Cardiac muscle cell (in vitro differentiated cells and primary cell): ENCODE measurements around the gene CABS1. TPM values are rescaled to one million over a fixed set of nuclear protein-coding genes. Genes with fewer than 3 reads are reported as not detected.

Experiments used
- DNase-seq, 2 donors: peaks; one replicate each; pipeline versions ENCODE4 v3.0.0 to v3.0.0-alpha.2; 2010 to 2017; ENCODE audit warnings: low read depth in 1 of 2, low spot score in 1 of 2
- H3K27ac ChIP-seq: fragments of 200-600 bp; sonication (generic); 2 replicates; pipeline ENCODE4 v1.5.1; 2016
- H3K27me3 ChIP-seq: fragments of 200-600 bp; sonication (generic); 2 replicates; pipeline ENCODE4 v1.6.0; 2016; ENCODE audit warnings: control low read depth
- H3K36me3 ChIP-seq: fragments of 200-600 bp; sonication (generic); 2 replicates; pipeline ENCODE4 v1.5.1; 2016; ENCODE audit warnings: control low read depth
- H3K4me1 ChIP-seq: fragments of 200-600 bp; sonication (generic); 2 replicates; pipeline ENCODE4 v1.8.1; 2017; ENCODE audit warnings: low read depth, mild to moderate bottlenecking, mixed run types
- H3K4me3 ChIP-seq: fragments of 200-600 bp; sonication (generic); 2 replicates; pipeline ENCODE4 v1.5.1; 2016; ENCODE audit warnings: mild to moderate bottlenecking
- H3K9me3 ChIP-seq: fragments of 200-600 bp; sonication (generic); 2 replicates; pipeline ENCODE4 v1.5.1; 2017; ENCODE audit warnings: low read depth, mild to moderate bottlenecking, control low read depth
- CTCF ChIP-seq: IDR thresholded peaks from 2 replicates; pipeline ENCODE4 v1.5.1; 2012; ENCODE audit warnings: low read depth, mild to moderate bottlenecking, low read length
- polyA plus RNA-seq: library from polyadenylated mRNA; unstranded; fragments of >200 nt; fragmentation: Nextera tagmentation; extraction: Ambion mirVana; gene quantifications from 2 replicates; pipeline ENCODE4 v1.2.1, GENCODE V29; 2016
- total RNA-seq: library from RNA; depleted of rRNA; stranded (reverse); fragments of >200 nt; gene quantifications from 2 replicates; pipeline ENCODE4 v1.2.3, GENCODE V29; 2016

Gene CABS1
- not detected in 2 replicates for total RNA-seq
- 0.55 TPM in 1 of 2 replicates, not detected in the other for polyA plus RNA-seq

- Histone ChIP-seq H3K9me3 (no peaks in the 10 kb centered on the region), H3K36me3 (no peaks in the 10 kb centered on the region), H3K27me3 (no peaks in the 10 kb centered on the region), H3K4me1 (no peaks in the 10 kb centered on the region), H3K4me3 (no peak within 1 kb of the TSS), H3K27ac (no peak within 1 kb of the TSS)
- DNase-seq: no peak
- TF ChIP-seq CTCF: no peak
Observed at GRCh38 chr4:70334681-70335080, at the start of gene CABS1. CABS1 (plus strand) TSS chr4:70334981; CDS start chr4:70335040, 59 bp downstream.

- H3K4me3 ChIP-seq: no peak overlapping the region
- TF ChIP-seq CTCF: no peak
- H3K27me3 ChIP-seq: no peaks in the 10 kb centered on the region
- H3K27ac ChIP-seq: no peak overlapping the region
- H3K36me3 ChIP-seq: no peaks in the 10 kb centered on the region
- DNase-seq: no peak
- no peaks in the 10 kb centered on the region for H3K4me1 ChIP-seq
- H3K9me3 ChIP-seq: no peaks in the 10 kb centered on the region
Observed at GRCh38 chr4:70288651-70289050, 46.1 kb upstream of the CABS1 start.

GRCh38 chr4:70291341-70291740 lies 43.4 kb upstream of the CABS1 start:
- Histone ChIP-seq H3K36me3 (no peaks in the 10 kb centered on the region), H3K27me3 (no peaks in the 10 kb centered on the region), H3K9me3 (no peaks in the 10 kb centered on the region), H3K4me3 (no peak overlapping the region), H3K27ac (no peak overlapping the region), H3K4me1 (no peaks in the 10 kb centered on the region)
- no peak for TF ChIP-seq CTCF
- DNase-seq: no peak

- H3K4me3 ChIP-seq: no peak overlapping the region
- H3K4me1 ChIP-seq: no peaks in the 10 kb centered on the region
- no peak overlapping the region for H3K27ac ChIP-seq
- no peaks in the 10 kb centered on the region for H3K9me3 ChIP-seq
- DNase-seq: no peak
- TF ChIP-seq CTCF: no peak
- H3K27me3 ChIP-seq: no peaks in the 10 kb centered on the region
- H3K36me3 ChIP-seq: no peaks in the 10 kb centered on the region
Observed at GRCh38 chr4:70297576-70297975, 37.2 kb upstream of the CABS1 start.

- H3K4me3 ChIP-seq: no peak overlapping the region
- no peaks in the 10 kb centered on the region for H3K36me3 ChIP-seq
- DNase-seq: no peak
- no peaks in the 10 kb centered on the region for H3K9me3 ChIP-seq
- H3K27ac ChIP-seq: no peak overlapping the region
- no peaks in the 10 kb centered on the region for H3K4me1 ChIP-seq
- TF ChIP-seq CTCF: no peak
- no peaks in the 10 kb centered on the region for H3K27me3 ChIP-seq
Observed at GRCh38 chr4:70298051-70298450, 36.7 kb upstream of the CABS1 start.

GRCh38 chr4:70299643-70300042 lies 35.1 kb upstream of the CABS1 start:
- no peak overlapping the region for H3K4me3 ChIP-seq
- no peak for TF ChIP-seq CTCF
- no peak for DNase-seq
- no peaks in the 10 kb centered on the region for H3K4me1 ChIP-seq
- no peaks in the 10 kb centered on the region for H3K27me3 ChIP-seq
- no peaks in the 10 kb centered on the region for H3K36me3 ChIP-seq
- no peak overlapping the region for H3K27ac ChIP-seq
- H3K9me3 ChIP-seq: no peaks in the 10 kb centered on the region
